ENCODE results near the gene TAS2R20.

Gene TAS2R20

GRCh38 chr12:10986812-10987211 is 11.3 kb downstream of the TAS2R20 start, which contains the start of gene TAS2R50:
TAS2R50 (minus strand) TSS chr12:10986912; CDS start chr12:10986860, 52 bp downstream.
- Histone ChIP-seq H3K27ac (ENCODE audit: low read depth, low read length) (no peak within 1 kb of the TSS), H3K4me1 (ENCODE audit: control insufficient read depth, low read length) (no peaks in the 10 kb centered on the region), H3K27me3 (ENCODE audit: control insufficient read depth, low read length) (no peaks in the 10 kb centered on the region), H4K20me1 (ENCODE audit: control insufficient read depth, insufficient read depth, low read depth, low read length) (no peaks in the 10 kb centered on the region), H3F3A (ENCODE audit: control insufficient read depth, insufficient read depth) (no peaks in the 10 kb centered on the region), H3K9me3 (ENCODE audit: control insufficient read depth, insufficient read depth, low read length) (no peaks in the 10 kb centered on the region), H3K4me3 (ENCODE audit: low read length) (no peak within 1 kb of the TSS), H3K36me3 (ENCODE audit: control insufficient read depth, low read length) (no peaks in the 10 kb centered on the region), H3K4me2 (ENCODE audit: low read length) (no peak within 1 kb of the TSS), H3K79me2 (ENCODE audit: control insufficient read depth, low read length) (no peaks in the 10 kb centered on the region), H3K9me2 (replicated peaks; ENCODE audit: control insufficient read depth, low read length) (no peaks in the 10 kb centered on the region)
- TF ChIP-seq CTCF (IDR thresholded peaks at IDR 0.05; ENCODE audit: low read depth, low read length, poor library complexity, severe bottlenecking): no peak
- TF ChIP-seq EZH2phosphoT487 (IDR thresholded peaks at IDR 0.05; ENCODE audit: borderline replicate concordance, low read length): no peak

GRCh38 chr12:10982244-10982643 is 15.9 kb downstream of the TAS2R20 start:
- Histone ChIP-seq H3K36me3 (ENCODE audit: control insufficient read depth, low read length) (no peaks in the 10 kb centered on the region), H3K4me3 (ENCODE audit: low read length) (no peak overlapping the region), H3K27me3 (ENCODE audit: control insufficient read depth, low read length) (no peaks in the 10 kb centered on the region), H3K9me2 (replicated peaks; ENCODE audit: control insufficient read depth, low read length) (no peaks in the 10 kb centered on the region), H3K9me3 (ENCODE audit: control insufficient read depth, insufficient read depth, low read length) (no peaks in the 10 kb centered on the region), H3K4me1 (ENCODE audit: control insufficient read depth, low read length) (no peaks in the 10 kb centered on the region), H4K20me1 (ENCODE audit: control insufficient read depth, insufficient read depth, low read depth, low read length) (no peaks in the 10 kb centered on the region), H3K4me2 (ENCODE audit: low read length) (no peak overlapping the region), H3K27ac (ENCODE audit: low read depth, low read length) (no peak overlapping the region), H3K79me2 (ENCODE audit: control insufficient read depth, low read length) (no peaks in the 10 kb centered on the region), H3F3A (ENCODE audit: control insufficient read depth, insufficient read depth) (no peaks in the 10 kb centered on the region)
- no peak for TF ChIP-seq CTCF (IDR thresholded peaks at IDR 0.05; ENCODE audit: low read depth, low read length, poor library complexity, severe bottlenecking)
- TF ChIP-seq EZH2phosphoT487 (IDR thresholded peaks at IDR 0.05; ENCODE audit: borderline replicate concordance, low read length): no peak

- Histone ChIP-seq H3K4me1 (ENCODE audit: control insufficient read depth, low read length) (no peaks in the 10 kb centered on the region), H3K27me3 (ENCODE audit: control insufficient read depth, low read length) (no peaks in the 10 kb centered on the region), H3K9me3 (ENCODE audit: control insufficient read depth, insufficient read depth, low read length) (no peaks in the 10 kb centered on the region), H3K4me3 (ENCODE audit: low read length) (no peak overlapping the region), H3K9me2 (replicated peaks; ENCODE audit: control insufficient read depth, low read length) (no peaks in the 10 kb centered on the region), H3K4me2 (ENCODE audit: low read length) (no peak overlapping the region), H4K20me1 (ENCODE audit: control insufficient read depth, insufficient read depth, low read depth, low read length) (no peaks in the 10 kb centered on the region), H3K27ac (ENCODE audit: low read depth, low read length) (no peak overlapping the region), H3K36me3 (ENCODE audit: control insufficient read depth, low read length) (no peaks in the 10 kb centered on the region), H3K79me2 (ENCODE audit: control insufficient read depth, low read length) (no peaks in the 10 kb centered on the region), H3F3A (ENCODE audit: control insufficient read depth, insufficient read depth) (no peaks in the 10 kb centered on the region)
- TF ChIP-seq CTCF (IDR thresholded peaks at IDR 0.05; ENCODE audit: low read depth, low read length, poor library complexity, severe bottlenecking) (no peak), EZH2phosphoT487 (IDR thresholded peaks at IDR 0.05; ENCODE audit: borderline replicate concordance, low read length) (no peak)
Measured at GRCh38 chr12:10974965-10975364, 23.1 kb downstream of the TAS2R20 start.
